ENCODE measurements around the gene VASH1.

DNA sequence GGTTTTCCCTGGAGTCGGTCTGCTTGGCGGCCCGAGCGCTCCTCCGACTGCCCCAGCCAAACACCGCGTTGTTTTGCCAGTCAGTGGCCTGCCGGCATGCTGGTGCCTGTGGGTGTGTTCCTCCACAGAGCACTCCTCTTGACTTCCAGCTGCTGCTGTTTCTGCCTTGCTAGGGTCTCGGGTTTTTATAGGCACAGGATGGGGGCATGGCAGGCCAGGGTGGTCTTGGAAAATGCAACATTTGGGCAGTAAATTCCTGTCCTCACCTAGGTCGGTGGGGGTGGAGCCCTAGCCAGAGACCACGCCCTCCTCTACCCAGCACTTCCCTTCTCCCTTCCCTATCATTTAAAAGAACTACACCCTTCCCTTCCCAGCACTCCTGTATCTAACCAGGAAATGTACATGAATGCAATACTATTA is 34.7 kb upstream of the VASH1 start:
- no peak for TF ChIP-seq CTCF (IDR thresholded peaks at IDR 0.05)
- TF ChIP-seq POLR2A (IDR thresholded peaks at IDR 0.05): no peak
